GM18526 (cell line): ENCODE results near the gene GARIN5A.
A peak's percentile ranks its signal among the peaks of the same experiment; 100 is the strongest.

Source experiments
- POLR2A ChIP-seq: IDR thresholded peaks from 3 replicates; pipeline ENCODE4 v1.6.1; 2011; ENCODE audit not compliant: insufficient read length; ENCODE audit errors: extremely low read depth

The GARIN5A gene

GRCh38 chr19:50512112-50512998 is 35.7 kb upstream of the GARIN5A start:
- no peak for TF ChIP-seq POLR2A

DNA sequence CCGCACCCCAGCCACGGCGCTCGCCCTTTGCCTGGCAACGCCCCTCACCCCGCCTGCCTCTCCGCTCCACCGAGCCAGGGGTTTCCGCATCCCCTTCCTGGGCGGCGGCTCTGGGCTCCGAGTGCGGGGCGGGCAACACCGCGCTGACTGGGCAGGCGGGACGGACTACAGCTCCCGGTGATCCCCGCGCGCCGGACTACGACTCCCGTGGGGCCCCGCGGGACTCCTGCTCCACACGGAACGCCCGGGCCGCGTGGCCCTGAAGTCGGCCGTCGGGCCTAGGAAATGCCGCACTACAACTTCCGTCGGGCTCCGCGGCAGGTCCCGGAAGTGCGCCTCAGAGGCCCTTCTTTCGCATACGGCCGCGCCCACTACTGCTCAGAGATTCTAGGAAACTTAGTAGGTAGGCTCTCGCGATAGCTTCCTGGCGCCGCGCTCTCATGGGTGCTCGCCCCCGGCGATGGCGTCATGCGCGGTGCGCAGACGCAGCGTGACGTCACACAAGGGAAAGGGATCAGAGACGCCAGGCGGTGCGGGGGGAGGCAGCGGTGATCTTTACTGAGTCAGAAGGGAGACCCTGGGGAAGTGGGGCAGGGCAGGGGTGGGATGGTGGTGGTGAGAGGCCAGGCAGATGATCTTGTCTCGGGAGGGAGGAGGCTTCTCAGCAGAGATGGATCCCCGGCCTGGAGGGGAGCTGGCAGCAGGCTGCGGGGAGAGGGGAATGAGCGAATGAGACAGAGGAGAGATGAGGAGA is 34.6 kb upstream of the GARIN5A start, which contains the start of gene JOSD2:
JOSD2 (minus strand) TSS at position 123 of the 754 bp plus-strand sequence. CDS start 760 bp downstream, outside the sequence.
- TF ChIP-seq POLR2A: peak; percentile 54

- no peak for TF ChIP-seq POLR2A
Observed at GRCh38 chr19:50510700-50511068, 34.0 kb upstream of the GARIN5A start.

GRCh38 chr19:50510121-50510670 is 33.5 kb upstream of the GARIN5A start:
- no peak for TF ChIP-seq POLR2A

- no peak for TF ChIP-seq POLR2A
Observed at GRCh38 chr19:50509366-50509765, 32.7 kb upstream of the GARIN5A start.

DNA sequence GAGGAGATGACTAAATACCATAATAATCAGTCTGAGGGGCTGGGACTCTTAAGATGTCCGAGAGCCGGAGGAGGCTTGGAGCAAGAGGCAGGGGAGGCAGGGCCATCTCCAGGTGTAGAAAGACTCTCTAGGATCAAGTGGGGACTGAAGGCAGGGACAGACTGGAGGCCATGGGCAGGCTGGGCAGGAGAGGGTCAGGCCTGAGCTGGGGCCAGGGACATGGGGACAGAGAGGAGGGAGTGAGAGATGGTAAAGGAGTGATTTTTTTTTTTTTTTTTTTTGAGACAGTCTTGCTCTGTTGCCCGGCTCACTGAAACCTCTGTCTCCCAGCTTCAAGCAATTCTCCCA is 32.2 kb upstream of the GARIN5A start:
- no peak for TF ChIP-seq POLR2A

GRCh38 chr19:50507376-50507775 is 30.7 kb upstream of the GARIN5A start:
- no peak for TF ChIP-seq POLR2A

- TF ChIP-seq POLR2A: no peak
Observed at GRCh38 chr19:50506700-50507099, 30.1 kb upstream of the GARIN5A start.

GRCh38 chr19:50505856-50506611 is 29.4 kb upstream of the GARIN5A start:
- TF ChIP-seq POLR2A: no peak

- TF ChIP-seq POLR2A: no peak
Observed at GRCh38 chr19:50501568-50502475, 25.2 kb upstream of the GARIN5A start.

DNA sequence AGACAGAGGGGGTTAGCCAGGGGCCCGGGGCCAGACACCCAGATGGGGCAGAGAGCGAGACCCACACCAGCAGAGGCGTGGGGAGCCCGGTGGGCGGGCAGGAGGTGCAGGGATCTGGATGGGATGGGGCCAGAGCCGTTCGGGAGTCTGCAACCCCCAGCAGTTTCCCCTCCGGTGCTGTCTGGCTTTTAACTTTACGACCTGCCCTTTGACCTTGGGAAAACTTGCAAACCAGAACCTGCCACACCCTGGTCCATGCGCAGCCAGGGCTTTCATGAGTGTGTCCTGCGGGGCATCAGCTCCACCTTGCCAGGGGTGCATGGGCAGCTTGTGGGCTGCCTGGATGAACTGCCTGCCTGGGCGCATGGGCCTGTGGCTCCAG is 24.5 kb upstream of the GARIN5A start:
- TF ChIP-seq POLR2A: no peak

- TF ChIP-seq POLR2A: no peak
Observed at GRCh38 chr19:50500753-50501151, 24.1 kb upstream of the GARIN5A start.

GRCh38 chr19:50500060-50500752 is 23.6 kb upstream of the GARIN5A start:
- TF ChIP-seq POLR2A: no peak
